Choroid plexus epithelial cell (primary cell): ENCODE measurements around the gene DOCK10.

Experiments
- DNase-seq: peaks from one replicate; pipeline ENCODE4 v3.0.0-alpha.2; 2010; ENCODE audit warnings: low read depth
- H3K4me3 ChIP-seq: 2 replicates; pipeline ENCODE4 v1.5.1; 2011; ENCODE audit warnings: low read depth, mild to moderate bottlenecking, control low read depth, low read length, moderate library complexity
- TF ChIP-seq, protein P1 (sequence below): conservative IDR thresholded peaks from 2 replicates; pipeline ENCODE4 v1.5.1; 2011; ENCODE audit warnings: low read depth, mild to moderate bottlenecking, control low read depth, inconsistent platforms, low read length, moderate library complexity

The DOCK10 gene

DNA sequence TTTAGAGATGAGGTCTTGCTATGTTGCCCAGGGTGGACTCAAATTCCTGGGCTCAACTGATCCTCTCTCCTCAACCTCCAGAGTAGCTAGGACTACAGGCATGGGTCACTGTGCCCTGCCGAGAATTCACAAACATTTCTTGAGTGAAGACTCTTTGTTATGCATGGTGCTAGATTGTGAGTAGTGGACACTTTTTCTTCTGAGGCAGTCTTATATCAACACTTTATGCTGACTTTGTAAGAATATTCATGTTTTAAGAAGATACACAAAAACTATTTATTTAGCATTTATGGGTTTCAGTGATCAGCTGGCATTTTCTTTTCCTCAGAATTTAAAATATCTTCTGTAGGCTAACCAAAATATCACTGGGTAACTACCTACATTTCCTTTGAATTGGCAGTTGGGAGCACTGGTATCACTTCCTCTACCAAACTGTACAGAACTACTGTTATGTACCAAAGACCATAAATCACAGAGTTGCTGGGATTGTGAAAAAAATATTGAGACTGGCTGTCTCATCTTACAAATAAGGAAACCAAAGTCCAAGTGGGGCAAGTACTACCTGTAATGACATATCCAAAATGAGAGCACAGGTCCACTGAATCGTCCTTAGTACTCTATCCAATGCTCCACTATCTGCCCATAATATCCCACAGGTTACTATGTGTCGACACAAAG lies 34.0 kb downstream of the DOCK10 start:
- TF ChIP-seq, protein P1, sequence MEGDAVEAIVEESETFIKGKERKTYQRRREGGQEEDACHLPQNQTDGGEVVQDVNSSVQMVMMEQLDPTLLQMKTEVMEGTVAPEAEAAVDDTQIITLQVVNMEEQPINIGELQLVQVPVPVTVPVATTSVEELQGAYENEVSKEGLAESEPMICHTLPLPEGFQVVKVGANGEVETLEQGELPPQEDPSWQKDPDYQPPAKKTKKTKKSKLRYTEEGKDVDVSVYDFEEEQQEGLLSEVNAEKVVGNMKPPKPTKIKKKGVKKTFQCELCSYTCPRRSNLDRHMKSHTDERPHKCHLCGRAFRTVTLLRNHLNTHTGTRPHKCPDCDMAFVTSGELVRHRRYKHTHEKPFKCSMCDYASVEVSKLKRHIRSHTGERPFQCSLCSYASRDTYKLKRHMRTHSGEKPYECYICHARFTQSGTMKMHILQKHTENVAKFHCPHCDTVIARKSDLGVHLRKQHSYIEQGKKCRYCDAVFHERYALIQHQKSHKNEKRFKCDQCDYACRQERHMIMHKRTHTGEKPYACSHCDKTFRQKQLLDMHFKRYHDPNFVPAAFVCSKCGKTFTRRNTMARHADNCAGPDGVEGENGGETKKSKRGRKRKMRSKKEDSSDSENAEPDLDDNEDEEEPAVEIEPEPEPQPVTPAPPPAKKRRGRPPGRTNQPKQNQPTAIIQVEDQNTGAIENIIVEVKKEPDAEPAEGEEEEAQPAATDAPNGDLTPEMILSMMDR = no peak
- DNase-seq = no peak
- H3K4me3 ChIP-seq = no peak overlapping the region

DNA sequence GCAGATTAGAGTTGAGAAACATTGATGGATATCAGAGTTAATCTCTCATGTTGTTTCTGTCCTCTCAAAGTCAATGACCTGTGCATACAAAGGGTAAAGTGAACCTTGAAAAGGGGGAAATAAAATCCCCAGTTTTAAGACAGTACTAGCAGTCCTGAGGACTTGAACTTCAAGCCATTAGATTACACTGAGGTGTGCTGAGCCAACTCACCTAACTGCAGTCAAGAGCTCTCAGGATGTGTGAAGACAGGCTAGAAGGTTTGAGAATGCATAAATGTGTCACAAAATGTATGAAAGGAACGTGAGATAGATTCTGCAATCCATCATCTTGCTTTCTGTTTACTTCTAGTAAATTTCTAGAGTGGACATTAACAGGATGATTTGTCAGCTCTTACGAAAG lies 35.5 kb downstream of the DOCK10 start:
- H3K4me3 ChIP-seq = no peak overlapping the region
- TF ChIP-seq, protein P1 = no peak

DNA sequence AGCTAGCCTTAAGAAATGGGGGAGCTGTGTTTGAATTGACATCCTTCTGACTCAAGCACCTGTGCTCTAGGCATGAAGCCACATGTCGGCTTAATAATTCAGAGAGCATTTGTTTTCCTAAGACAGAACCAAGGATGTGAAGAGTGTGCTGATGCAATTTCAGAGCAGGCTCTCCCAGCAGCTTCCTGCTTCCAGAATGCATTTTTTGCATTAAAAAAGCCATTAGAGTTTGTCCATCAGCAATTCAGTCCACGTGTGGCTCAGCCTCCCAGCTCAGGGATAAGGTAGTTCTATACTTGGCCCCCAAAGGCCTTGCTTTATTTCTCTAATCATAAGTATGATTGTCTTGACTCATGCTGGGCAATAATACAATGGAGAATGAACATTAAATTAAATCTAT lies 37.7 kb downstream of the DOCK10 start:
- TF ChIP-seq, protein P1 = no peak
- peak; percentile 71 for DNase-seq
- H3K4me3 ChIP-seq = no peak overlapping the region

More for the DNA sequence above, 35.5 kb downstream of the DOCK10 start:
- DNase-seq = no peak

DNA sequence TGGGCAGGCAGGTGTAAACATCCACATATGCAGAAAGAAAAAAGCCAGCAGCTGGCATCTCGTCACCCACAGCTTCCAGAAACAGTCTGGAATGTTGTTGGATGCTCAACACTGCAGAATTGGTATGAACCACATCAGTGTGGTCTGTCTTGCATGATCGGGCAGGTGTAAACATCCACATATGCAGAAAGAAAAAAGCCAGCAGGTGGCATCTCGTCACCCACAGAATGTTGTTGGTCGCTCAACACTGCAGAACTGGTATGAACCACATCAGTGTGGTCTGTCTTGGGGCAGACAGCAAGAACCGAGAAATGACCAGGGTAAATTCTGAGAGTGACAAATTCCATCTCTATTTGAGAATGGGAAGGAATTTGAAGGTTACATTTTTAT lies 39.6 kb downstream of the DOCK10 start:
- no peak for DNase-seq
- no peak overlapping the region for H3K4me3 ChIP-seq
- TF ChIP-seq, protein P1 = no peak

DNA sequence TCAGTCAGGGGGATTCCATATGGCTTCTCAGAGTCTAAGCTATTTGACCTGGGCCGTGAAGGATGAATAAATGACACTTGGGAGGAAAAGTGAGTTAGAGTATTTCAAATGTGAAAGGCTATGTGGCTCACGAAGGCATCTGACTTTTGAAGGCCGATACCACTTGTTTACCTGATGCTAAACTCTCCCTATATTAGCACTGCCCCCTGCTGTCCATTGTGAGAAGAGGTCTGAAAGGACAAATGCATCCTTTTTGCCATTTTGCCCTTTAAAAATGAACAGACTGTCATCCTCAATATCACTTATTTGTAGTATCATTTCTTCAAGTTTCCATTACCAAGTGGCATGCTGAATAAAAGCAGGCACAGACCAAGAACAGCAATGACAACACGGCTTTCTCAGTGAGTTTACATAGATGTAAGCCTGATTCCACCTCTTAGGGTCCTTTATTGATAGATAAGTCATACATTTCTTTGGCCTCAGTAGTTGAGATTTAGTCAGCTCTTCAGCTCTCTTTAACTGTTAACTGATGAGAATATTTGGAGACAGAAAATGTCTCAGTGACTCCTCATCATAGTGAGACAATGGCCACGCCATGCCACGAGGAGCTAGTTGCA lies 40.1 kb downstream of the DOCK10 start:
- no peak overlapping the region for H3K4me3 ChIP-seq
- TF ChIP-seq, protein P1 = peak; percentile 83
- DNase-seq = peak; percentile 92

DNA sequence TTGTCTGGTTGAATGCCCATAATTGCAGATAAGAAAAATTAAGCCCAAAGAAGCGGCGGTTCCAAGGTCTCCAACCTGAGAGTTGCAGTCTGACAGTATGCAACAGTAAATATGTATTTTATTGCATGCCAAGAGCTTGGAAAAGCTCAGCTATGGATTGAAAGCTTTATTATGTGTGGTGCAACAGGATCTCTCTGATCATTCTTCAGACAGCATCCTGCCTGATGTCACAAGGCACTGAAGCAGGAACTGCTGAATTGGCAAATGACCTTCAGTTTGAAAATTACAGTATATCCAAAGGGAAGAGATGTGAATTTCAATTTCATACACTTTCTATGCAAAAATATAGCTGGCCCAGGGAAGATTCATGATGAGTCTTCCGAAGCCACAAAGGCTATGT lies 42.5 kb downstream of the DOCK10 start:
- TF ChIP-seq, protein P1 = no peak
- no peak overlapping the region for H3K4me3 ChIP-seq
- peak; percentile 22 for DNase-seq

DNA sequence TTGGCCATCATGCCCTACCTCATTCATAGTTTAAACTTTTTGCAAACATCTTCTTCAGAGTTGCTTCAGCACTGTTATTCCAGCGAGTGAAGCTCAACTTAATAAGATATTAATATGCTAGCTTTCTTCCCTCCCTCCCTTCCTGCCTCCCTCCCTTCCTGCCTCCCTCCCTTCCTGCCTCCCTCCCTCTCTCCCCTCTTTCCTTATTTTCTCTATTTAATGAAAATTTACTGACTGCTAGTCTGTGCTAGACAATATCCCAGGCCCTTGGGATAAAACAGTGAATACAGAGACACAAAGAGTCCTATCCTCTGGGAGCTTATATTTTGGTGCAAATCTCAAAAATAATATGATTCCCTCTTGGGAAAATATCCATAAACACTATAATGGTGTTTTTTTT lies 42.9 kb downstream of the DOCK10 start:
- H3K4me3 ChIP-seq = no peak overlapping the region
- TF ChIP-seq, protein P1 = no peak
- DNase-seq = no peak
